Activated naive CD4-positive, alpha-beta T cell treated with anti-CD3 and anti-CD28 coated beads for 36 hours (primary cell): ENCODE measurements around the gene EPB41L4B. TPM values are rescaled to one million over a fixed set of nuclear protein-coding genes. Genes with fewer than 3 reads are reported as not detected.
"Not testable (repeated sequence)": the region's sequence is repeated elsewhere in the genome, so short reads cannot be mapped to it uniquely, and the experiment has no call there.

Source experiments
- CTCF ChIA-PET: fragments of 350-600 bp; sonication (Branson Sonifier 250); formaldehyde crosslinking; loops from one replicate; lab custom pipeline; 2021; ENCODE audit warnings: antibody characterized with exemption; lab: Charles Lee
- DNase-seq: peaks from one replicate; pipeline ENCODE4 v3.0.0-alpha.2; 2020
- H3K27ac Mint-ChIP-seq: one replicate; pipeline ENCODE4 v1.8.0; 2021; ENCODE audit warnings: mild to moderate bottlenecking, mixed read lengths
- H3K27me3 Mint-ChIP-seq: one replicate; pipeline ENCODE4 v1.8.0; 2021; ENCODE audit warnings: low read depth, mixed read lengths
- H3K36me3 Mint-ChIP-seq: one replicate; pipeline ENCODE4 v1.8.0; 2021; ENCODE audit warnings: low read depth, mixed read lengths
- H3K4me1 Mint-ChIP-seq: one replicate; pipeline ENCODE4 v1.8.0; 2021; ENCODE audit warnings: low read depth, mixed read lengths
- H3K4me3 Mint-ChIP-seq: one replicate; pipeline ENCODE4 v1.8.0; 2021; ENCODE audit warnings: mild to moderate bottlenecking, moderate library complexity, mixed read lengths
- H3K9me3 Mint-ChIP-seq: one replicate; pipeline ENCODE4 v1.8.0; 2021; ENCODE audit warnings: mixed read lengths
- intact Hi-C: fragments of 100-400 bp; cut with micrococcal nuclease; formaldehyde crosslinking; loops from one replicate; pipeline ENCODE4 v1.15.1; 2023
- total RNA-seq, 2 experiments: library from RNA; stranded (reverse); gene quantifications; one replicate each; pipeline ENCODE4 v1.2.3, GENCODE V29; 2021

EPB41L4B gene
- total RNA-seq, 2 experiments from 2014 or later: 0.24 to 0.25 TPM

DNA sequence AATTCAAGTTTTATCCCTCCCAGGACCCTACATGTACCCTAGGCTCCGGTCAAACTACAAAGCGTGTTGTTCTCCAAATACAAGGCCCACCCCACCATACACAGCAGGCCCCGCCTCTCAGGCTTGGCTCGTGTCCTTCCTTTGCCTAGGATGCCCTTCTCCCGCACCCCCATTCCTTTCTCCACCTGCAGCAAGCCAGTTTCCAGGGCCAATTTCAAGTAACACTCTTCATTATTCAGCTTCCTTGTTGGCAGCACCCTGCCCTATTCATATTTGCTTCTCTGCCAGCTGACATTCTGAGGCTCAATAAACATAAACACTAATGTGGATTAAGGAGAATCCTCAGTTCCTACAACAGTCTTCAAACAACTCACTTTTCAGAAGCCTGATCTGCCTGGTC lies 31.7 kb downstream of the EPB41L4B start:
- no peak overlapping the region for H3K27ac Mint-ChIP-seq
- no peaks in the 10 kb centered on the region for H3K36me3 Mint-ChIP-seq
- CTCF ChIA-PET: no interaction called here
- intact Hi-C loops: no loop called here
- DNase-seq: no peak
- H3K27me3 Mint-ChIP-seq: peaks cover 6% of the 10 kb centered on the region
- no peaks in the 10 kb centered on the region for H3K4me1 Mint-ChIP-seq
- no peaks in the 10 kb centered on the region for H3K9me3 Mint-ChIP-seq
- H3K4me3 Mint-ChIP-seq: no peak overlapping the region

DNA sequence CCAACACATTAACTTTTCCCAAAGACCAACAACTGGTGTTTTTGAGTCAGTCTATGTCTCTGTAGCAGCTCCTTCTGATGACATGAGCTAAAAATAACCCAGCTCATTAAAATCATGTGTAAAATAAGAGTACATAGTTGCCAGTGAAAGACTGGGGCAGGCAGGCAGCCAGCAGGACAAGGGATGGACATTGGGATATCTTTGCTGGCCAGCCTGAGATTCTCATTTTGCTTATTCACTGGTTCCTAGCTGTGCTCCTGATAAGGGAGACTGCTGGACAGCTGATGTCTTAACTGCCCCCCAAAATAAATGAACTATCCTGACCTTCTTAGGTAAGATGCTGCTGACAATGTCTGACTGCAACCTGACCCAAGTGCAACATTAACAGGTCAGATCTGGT lies 33.9 kb downstream of the EPB41L4B start:
- DNase-seq: no peak
- no peaks in the 10 kb centered on the region for H3K9me3 Mint-ChIP-seq
- peaks cover 8% of the 10 kb centered on the region for H3K27me3 Mint-ChIP-seq
- intact Hi-C loops: no loop called here
- H3K27ac Mint-ChIP-seq: no peak overlapping the region
- H3K4me1 Mint-ChIP-seq: no peaks in the 10 kb centered on the region
- H3K36me3 Mint-ChIP-seq: no peaks in the 10 kb centered on the region
- H3K4me3 Mint-ChIP-seq: no peak overlapping the region
- CTCF ChIA-PET: no interaction called here

DNA sequence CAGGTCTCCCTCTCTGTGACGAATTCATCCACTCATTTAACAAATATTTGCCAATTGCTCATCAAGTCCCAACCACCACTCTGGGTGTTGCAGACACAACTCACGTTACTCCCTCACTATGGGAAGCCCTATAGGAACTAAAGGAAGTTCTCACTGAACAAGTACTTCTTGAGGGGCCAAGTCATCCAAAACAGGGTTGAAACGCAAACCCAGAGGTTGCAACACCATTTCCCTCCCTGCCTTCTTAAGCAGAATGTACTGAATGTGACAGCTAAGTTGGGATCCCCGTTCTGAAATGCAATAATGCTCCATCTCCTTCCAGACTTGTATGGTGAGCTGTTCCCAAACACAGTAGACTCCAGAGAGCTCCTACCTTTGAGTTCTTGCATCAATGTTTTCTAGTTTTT lies 34.3 kb downstream of the EPB41L4B start:
- no peak overlapping the region for H3K27ac Mint-ChIP-seq
- H3K27me3 Mint-ChIP-seq: peaks cover 9% of the 10 kb centered on the region
- DNase-seq: no peak
- H3K4me1 Mint-ChIP-seq: no peaks in the 10 kb centered on the region
- no peaks in the 10 kb centered on the region for H3K9me3 Mint-ChIP-seq
- H3K4me3 Mint-ChIP-seq: no peak overlapping the region
- no peaks in the 10 kb centered on the region for H3K36me3 Mint-ChIP-seq
- intact Hi-C loops: no loop called here
- CTCF ChIA-PET: no interaction called here

GRCh38 chr9:109283672-109284071 lies 37.2 kb downstream of the EPB41L4B start:
- H3K9me3 Mint-ChIP-seq, CTCF ChIA-PET, H3K36me3 Mint-ChIP-seq, H3K27ac Mint-ChIP-seq, H3K4me1 Mint-ChIP-seq, H3K4me3 Mint-ChIP-seq, intact Hi-C loops, H3K27me3 Mint-ChIP-seq, DNase-seq: not testable (repeated sequence)

GRCh38 chr9:109283012-109283411 lies 37.8 kb downstream of the EPB41L4B start:
- Mint-ChIP-seq H3K36me3 (no peaks in the 10 kb centered on the region), H3K9me3 (no peaks in the 10 kb centered on the region), H3K4me1 (no peaks in the 10 kb centered on the region), H3K4me3 (no peak overlapping the region), H3K27me3 (peaks cover 13% of the 10 kb centered on the region), H3K27ac (no peak overlapping the region)
- no peak for DNase-seq
- intact Hi-C loops: no loop called here
- CTCF ChIA-PET: no interaction called here

- H3K4me3 Mint-ChIP-seq: no peak overlapping the region
- CTCF ChIA-PET: no interaction called here
- no peak overlapping the region for H3K27ac Mint-ChIP-seq
Measured at GRCh38 chr9:109282302-109282701, 38.6 kb downstream of the EPB41L4B start.

GRCh38 chr9:109281518-109281917 lies 39.3 kb downstream of the EPB41L4B start:
- H3K36me3 Mint-ChIP-seq: no peaks in the 10 kb centered on the region
- intact Hi-C loops: no loop called here
- CTCF ChIA-PET: no interaction called here
- no peak overlapping the region for H3K27ac Mint-ChIP-seq
- H3K4me1 Mint-ChIP-seq: no peaks in the 10 kb centered on the region
- no peak overlapping the region for H3K4me3 Mint-ChIP-seq
- no peaks in the 10 kb centered on the region for H3K9me3 Mint-ChIP-seq
- no peak for DNase-seq
- H3K27me3 Mint-ChIP-seq: peaks cover 24% of the 10 kb centered on the region

More at GRCh38 chr9:109282302-109282701, 38.6 kb downstream of the EPB41L4B start:
- Mint-ChIP-seq H3K27me3 (peaks cover 19% of the 10 kb centered on the region), H3K36me3 (no peaks in the 10 kb centered on the region), H3K4me1 (no peaks in the 10 kb centered on the region), H3K9me3 (no peaks in the 10 kb centered on the region)
- intact Hi-C loops: no loop called here
- no peak for DNase-seq

- intact Hi-C loops: no loop called here
- DNase-seq: no peak
- peaks cover 23% of the 10 kb centered on the region for H3K27me3 Mint-ChIP-seq
- no peaks in the 10 kb centered on the region for H3K36me3 Mint-ChIP-seq
- no peaks in the 10 kb centered on the region for H3K4me1 Mint-ChIP-seq
- no peak overlapping the region for H3K27ac Mint-ChIP-seq
- H3K4me3 Mint-ChIP-seq: no peak overlapping the region
- H3K9me3 Mint-ChIP-seq: no peaks in the 10 kb centered on the region
- CTCF ChIA-PET: no interaction called here
Measured at GRCh38 chr9:109278848-109279247, 42.0 kb downstream of the EPB41L4B start.

DNA sequence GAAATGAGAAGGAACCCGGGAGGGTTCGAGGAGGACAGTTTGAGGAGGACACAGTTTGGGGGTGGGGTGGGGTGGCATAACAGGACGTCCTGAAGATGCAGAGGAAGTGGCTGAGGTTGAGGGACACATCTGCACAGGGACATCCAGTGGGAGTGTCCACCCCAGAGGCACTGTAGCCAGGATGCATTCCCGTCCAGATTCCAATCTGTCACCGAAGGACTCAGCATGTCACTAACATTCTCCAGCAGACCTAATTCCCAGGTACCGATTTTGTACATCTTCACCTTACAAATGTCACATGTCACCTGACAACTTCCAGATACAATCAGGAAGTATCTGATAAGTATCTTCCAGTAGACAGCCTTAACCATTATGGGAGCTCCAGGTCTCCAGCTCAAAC lies 42.6 kb downstream of the EPB41L4B start:
- no peaks in the 10 kb centered on the region for H3K36me3 Mint-ChIP-seq
- H3K4me3 Mint-ChIP-seq: no peak overlapping the region
- no peak overlapping the region for H3K27ac Mint-ChIP-seq
- CTCF ChIA-PET: no interaction called here
- H3K27me3 Mint-ChIP-seq: peaks cover 23% of the 10 kb centered on the region
- no peak for DNase-seq
- H3K9me3 Mint-ChIP-seq: no peaks in the 10 kb centered on the region
- intact Hi-C loops: no loop called here
- no peaks in the 10 kb centered on the region for H3K4me1 Mint-ChIP-seq

DNA sequence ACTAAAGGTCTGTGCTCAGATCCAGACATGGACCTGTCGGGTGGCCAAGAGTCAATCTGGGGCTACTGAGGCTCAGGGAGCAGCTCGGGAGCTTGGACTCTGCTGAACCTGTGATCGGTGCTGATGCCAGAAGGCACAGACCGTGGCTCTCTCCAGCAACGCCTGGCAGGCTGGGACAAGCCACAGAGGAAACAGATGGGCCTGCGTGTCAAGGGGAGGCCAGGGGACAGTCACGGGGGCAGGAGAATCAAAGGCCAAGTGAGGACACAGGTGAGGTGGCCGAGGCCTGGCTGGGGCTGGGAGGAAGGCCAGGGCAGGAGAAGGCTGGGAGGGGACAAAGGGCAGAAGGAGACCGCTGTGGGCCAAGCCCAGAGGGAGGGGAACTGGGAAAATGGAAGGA lies 43.4 kb downstream of the EPB41L4B start:
- Mint-ChIP-seq H3K9me3 (no peaks in the 10 kb centered on the region), H3K4me3 (no peak overlapping the region), H3K4me1 (no peaks in the 10 kb centered on the region), H3K27ac (no peak overlapping the region), H3K27me3 (peaks cover 23% of the 10 kb centered on the region), H3K36me3 (no peaks in the 10 kb centered on the region)
- DNase-seq: no peak
- intact Hi-C loops: no loop called here
- CTCF ChIA-PET: no interaction called here

DNA sequence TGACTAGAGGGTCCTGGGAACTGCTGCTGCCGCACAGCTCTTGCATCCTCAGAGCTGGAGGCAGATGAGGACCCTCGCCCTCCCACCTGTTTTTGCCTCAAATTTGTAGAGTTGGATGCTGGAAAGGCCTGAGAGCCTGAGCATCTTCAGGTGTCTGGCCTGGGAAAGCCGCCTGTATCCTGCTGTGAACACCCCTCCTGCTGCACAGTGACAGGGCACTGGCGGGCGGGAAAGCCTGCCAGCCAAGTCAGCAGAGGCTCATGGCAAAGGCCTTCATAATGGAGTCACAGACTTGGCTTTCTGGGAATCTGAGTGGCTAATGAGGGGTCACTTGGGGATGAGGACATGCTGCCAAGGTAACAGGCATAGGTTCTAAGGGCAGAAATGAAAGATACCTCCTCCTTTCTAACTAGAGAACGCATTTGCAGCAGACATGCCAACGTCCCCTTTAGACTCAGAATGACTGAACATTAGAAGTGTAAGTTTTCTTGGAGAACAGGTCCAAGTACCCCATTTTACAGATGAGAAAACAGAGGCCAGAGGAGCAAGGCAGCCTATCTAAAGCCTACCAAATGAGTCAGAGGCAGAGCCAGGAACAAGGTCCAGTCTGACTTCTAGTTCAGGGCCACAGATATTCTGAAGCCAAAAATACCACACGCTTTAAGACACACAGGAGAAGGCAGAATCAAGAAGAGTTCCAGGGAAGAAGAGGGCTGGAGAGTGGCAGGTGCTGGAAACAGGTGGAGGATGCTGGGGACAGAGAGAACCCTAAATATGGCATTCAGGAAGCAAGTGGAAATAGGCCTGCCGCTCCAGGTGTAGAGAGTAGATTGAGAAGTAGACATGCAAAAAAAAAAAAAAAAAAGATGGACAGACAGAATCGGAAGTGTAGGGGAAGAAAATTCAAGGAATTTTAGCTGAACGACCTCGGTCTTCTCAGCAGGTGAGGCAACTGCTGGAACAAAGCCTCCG lies 44.1 kb downstream of the EPB41L4B start:
- H3K9me3 Mint-ChIP-seq: no peaks in the 10 kb centered on the region
- intact Hi-C loops: no loop called here
- peaks cover 20% of the 10 kb centered on the region for H3K27me3 Mint-ChIP-seq
- DNase-seq: no peak
- no peaks in the 10 kb centered on the region for H3K36me3 Mint-ChIP-seq
- CTCF ChIA-PET: no interaction called here
- no peak overlapping the region for H3K4me3 Mint-ChIP-seq
- H3K4me1 Mint-ChIP-seq: no peaks in the 10 kb centered on the region
- no peak overlapping the region for H3K27ac Mint-ChIP-seq

DNA sequence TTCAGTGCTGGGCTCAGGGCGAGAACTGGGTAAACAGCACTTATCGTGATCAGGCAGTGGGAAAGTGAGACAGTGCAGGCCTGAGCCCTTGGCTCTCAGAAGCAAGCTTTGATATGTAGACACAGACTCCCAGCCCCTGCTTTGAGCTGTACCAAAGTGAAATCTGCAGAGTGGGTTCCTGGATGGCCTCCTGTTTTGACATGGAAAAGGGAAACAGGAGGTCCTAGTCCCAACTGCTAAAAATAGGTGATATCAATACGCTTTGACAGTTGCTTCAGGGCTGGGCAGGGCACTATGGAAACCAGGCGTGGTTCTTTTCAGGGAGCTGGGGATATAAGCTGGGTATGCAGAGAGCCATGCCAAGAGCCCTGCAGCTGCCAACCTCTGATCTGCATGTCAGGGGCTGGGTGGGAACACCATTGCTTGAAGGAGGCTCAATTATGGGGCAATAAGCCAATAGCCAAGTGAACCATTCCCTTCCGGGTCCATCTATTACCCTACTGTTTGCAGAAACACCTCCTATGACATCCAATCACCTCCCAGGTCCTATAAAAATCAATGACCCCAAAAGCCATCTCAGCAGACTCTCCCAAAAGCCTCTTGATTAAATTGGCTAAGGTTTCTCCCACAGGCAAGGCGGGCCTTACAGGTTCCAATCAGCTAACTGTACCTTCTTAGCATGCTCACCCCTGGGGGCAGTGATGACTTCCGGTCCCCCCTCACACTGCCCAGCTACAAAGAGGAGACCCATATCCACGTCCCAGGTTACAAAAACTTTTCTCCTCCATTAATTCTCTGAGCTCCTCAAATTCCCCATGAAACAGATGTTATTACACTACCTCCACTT lies 45.8 kb downstream of the EPB41L4B start:
- peaks cover 17% of the 10 kb centered on the region for H3K27me3 Mint-ChIP-seq
- CTCF ChIA-PET: no interaction called here
- intact Hi-C loops: no loop called here
- no peak overlapping the region for H3K4me3 Mint-ChIP-seq
- H3K9me3 Mint-ChIP-seq: no peaks in the 10 kb centered on the region
- no peak for DNase-seq
- H3K36me3 Mint-ChIP-seq: no peaks in the 10 kb centered on the region
- no peak overlapping the region for H3K27ac Mint-ChIP-seq
- no peaks in the 10 kb centered on the region for H3K4me1 Mint-ChIP-seq
